GM19324 (cell line): Measurements from ENCODE around the gene EMSY.
"Not testable (repeated sequence)": the region's sequence is repeated elsewhere in the genome, so short reads cannot be mapped to it uniquely, and the experiment has no call there.

Experiments used
- ATAC-seq: cut with Tn5 transposase; IDR thresholded peaks from one replicate; pipeline ENCODE4 v1.9.1; 2021; ENCODE audit warnings: mild to moderate bottlenecking, moderate library complexity; ENCODE audit not compliant: unreplicated experiment, low FRiP score

EMSY gene

GRCh38 chr11:76567261-76567660 is 122.4 kb downstream of the EMSY start:
- ATAC-seq = no peak

- no peak for ATAC-seq
Observed at GRCh38 chr11:76568139-76568538, 123.3 kb downstream of the EMSY start.

- no peak for ATAC-seq
Observed at GRCh38 chr11:76568621-76569020, 123.8 kb downstream of the EMSY start.

- ATAC-seq = not testable (repeated sequence)
Observed at GRCh38 chr11:76572181-76572875, 127.5 kb downstream of the EMSY start.

- no peak for ATAC-seq
Observed at GRCh38 chr11:76574406-76574805, 129.6 kb downstream of the EMSY start.

GRCh38 chr11:76574879-76575278 is 130.1 kb downstream of the EMSY start:
- no peak for ATAC-seq

GRCh38 chr11:76577226-76577920 is 132.6 kb downstream of the EMSY start:
- no peak for ATAC-seq

- no peak for ATAC-seq
Observed at GRCh38 chr11:76577921-76578653, 133.3 kb downstream of the EMSY start.

GRCh38 chr11:76578654-76579055 is 133.8 kb downstream of the EMSY start:
- ATAC-seq = no peak

- ATAC-seq = no peak
Observed at GRCh38 chr11:76579056-76579751, 134.4 kb downstream of the EMSY start.

- ATAC-seq = no peak
Observed at GRCh38 chr11:76579752-76580151, 134.9 kb downstream of the EMSY start.

- ATAC-seq = not testable (repeated sequence)
Observed at GRCh38 chr11:76582471-76582870, 137.7 kb downstream of the EMSY start.

- no peak for ATAC-seq
Observed at GRCh38 chr11:76587820-76588454, 143.1 kb downstream of the EMSY start.

- no peak for ATAC-seq
Observed at GRCh38 chr11:76588455-76589325, 143.9 kb downstream of the EMSY start.

GRCh38 chr11:76589477-76589876 is 144.7 kb downstream of the EMSY start:
- no peak for ATAC-seq

- no peak for ATAC-seq
Observed at GRCh38 chr11:76589964-76590950, 145.4 kb downstream of the EMSY start.

GRCh38 chr11:76591416-76591815 is 146.6 kb downstream of the EMSY start:
- no peak for ATAC-seq
